Activated naive CD8-positive, alpha-beta T cell (primary cell): ENCODE data around the gene MAMLD1.

Experiments
- H3K27ac Mint-ChIP-seq: one replicate; pipeline ENCODE4 v1.8.0; 2021; ENCODE audit warnings: mixed read lengths
- H3K27me3 Mint-ChIP-seq: one replicate; pipeline ENCODE4 v1.8.0; 2021; ENCODE audit warnings: mixed read lengths
- H3K36me3 Mint-ChIP-seq: one replicate; pipeline ENCODE4 v1.8.0; 2021; ENCODE audit warnings: mixed read lengths
- H3K4me1 Mint-ChIP-seq: one replicate; pipeline ENCODE4 v1.8.0; 2021; ENCODE audit warnings: low read depth, mixed read lengths
- H3K4me3 Mint-ChIP-seq: one replicate; pipeline ENCODE4 v1.8.0; 2021; ENCODE audit warnings: mild to moderate bottlenecking, mixed read lengths
- H3K9me3 Mint-ChIP-seq: one replicate; pipeline ENCODE4 v1.8.0; 2021; ENCODE audit warnings: low read depth, mixed read lengths

Gene MAMLD1

DNA sequence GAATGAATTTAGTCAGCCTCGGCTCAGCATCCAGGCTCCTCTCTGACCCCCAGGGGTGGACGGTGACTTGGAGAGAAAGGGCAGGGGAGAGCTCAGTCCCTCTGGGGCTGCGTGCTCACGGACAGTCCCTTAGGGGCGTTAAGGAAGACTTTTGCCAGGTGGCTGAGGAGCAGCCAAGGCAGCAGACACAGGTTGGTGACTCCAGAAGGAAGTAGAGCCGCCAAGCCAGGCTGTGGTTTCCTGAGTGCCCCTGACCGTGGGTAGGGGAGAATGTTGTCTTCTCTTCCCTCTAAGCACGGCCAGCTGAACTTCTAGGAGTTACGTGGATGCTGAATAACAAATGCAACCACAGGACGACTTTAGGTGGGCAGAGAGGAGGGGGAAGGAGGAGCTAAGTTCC is 114.3 kb downstream of the MAMLD1 start:
- H3K27ac Mint-ChIP-seq = no peak overlapping the region
- H3K4me1 Mint-ChIP-seq = peaks cover 36% of the 10 kb centered on the region
- no peaks in the 10 kb centered on the region for H3K9me3 Mint-ChIP-seq
- H3K27me3 Mint-ChIP-seq = no peaks in the 10 kb centered on the region
- H3K36me3 Mint-ChIP-seq = peaks cover 3% of the 10 kb centered on the region
- H3K4me3 Mint-ChIP-seq = peak overlapping the region; percentile 10

DNA sequence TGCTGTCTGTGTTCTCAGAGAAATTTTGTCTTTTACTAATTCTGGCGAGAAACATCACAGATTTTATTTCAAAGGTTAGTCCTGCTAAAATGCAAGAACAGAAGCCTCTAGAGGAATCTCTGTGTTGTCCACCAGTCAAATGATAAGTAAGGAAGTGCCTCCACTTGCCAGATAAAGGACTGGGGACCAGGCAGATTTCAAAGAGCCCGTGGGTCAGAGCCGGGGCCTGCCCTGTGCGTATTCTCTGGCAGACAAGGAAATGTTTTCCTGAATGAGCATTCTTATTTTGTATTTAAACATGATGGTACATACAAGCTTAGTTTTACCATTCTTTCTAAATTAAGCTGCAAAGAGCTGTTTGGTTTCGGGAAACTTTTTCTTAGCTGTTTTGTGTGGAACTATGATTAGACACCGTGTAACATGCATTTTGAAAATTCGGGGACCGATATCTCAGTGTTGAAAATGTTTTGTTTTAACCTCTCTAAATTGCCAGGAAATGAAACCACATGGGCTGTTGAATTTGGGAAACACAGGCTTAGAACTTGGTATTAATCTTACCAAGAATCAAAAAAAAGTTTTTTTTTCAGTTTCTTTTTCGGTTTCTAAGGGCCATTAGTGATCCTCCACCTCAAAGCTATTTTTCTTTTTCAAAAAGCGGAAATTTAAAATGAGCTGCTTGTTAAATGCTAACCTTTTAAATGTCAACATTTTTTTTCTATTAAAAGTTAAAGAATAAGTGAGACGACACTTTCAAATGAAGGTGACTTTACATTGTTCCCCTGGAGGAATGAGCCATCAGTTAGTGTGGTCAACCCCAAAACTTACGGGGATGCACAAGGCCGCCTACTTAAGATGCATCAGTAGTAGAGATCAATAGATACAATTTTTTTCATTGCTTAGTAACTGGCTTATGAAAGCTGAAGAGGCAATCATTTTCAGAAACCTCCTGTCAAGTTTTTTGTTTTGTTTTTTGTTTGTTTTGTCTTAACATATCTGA is 115.7 kb downstream of the MAMLD1 start:
- H3K4me3 Mint-ChIP-seq = peak overlapping the region; percentile 71
- H3K27me3 Mint-ChIP-seq = no peaks in the 10 kb centered on the region
- H3K27ac Mint-ChIP-seq = peak overlapping the region; percentile 88
- peaks cover 3% of the 10 kb centered on the region for H3K36me3 Mint-ChIP-seq
- H3K9me3 Mint-ChIP-seq = no peaks in the 10 kb centered on the region
- H3K4me1 Mint-ChIP-seq = peaks cover 46% of the 10 kb centered on the region

DNA sequence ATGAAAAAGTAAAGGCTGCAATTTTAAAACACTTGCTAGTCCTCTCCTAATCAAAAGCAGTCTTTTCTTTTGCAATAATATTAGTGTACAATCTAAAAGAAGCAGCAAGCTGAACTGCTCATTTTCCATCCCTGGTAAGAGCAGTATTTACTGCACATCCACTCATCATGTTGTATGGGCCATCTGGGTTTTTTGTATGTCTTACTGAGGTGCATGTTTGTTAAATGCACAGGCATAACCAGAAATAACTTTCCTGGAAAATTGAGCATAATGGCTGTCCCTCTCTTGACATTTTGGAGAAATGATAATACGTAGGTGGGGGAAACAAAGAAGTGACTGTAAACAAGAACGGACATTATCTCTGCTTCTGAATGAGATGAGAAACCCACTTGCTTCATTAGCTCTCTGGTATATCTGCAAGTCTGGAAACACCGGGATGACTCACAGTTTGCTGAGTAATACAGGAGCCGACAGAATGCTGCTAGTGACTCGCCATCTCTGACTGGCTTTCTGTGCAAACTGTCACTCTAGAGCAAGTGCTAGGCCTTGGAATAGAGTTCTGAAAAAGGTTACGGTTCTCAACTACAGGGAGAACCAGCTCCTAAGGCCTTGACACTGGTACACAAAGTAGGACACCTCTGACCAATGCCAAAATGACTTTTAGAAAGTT is 119.6 kb downstream of the MAMLD1 start:
- peak overlapping the region; percentile 39 for H3K4me3 Mint-ChIP-seq
- peak overlapping the region; percentile 89 for H3K27ac Mint-ChIP-seq
- no peaks in the 10 kb centered on the region for H3K9me3 Mint-ChIP-seq
- H3K27me3 Mint-ChIP-seq = no peaks in the 10 kb centered on the region
- peaks cover 3% of the 10 kb centered on the region for H3K36me3 Mint-ChIP-seq
- peaks cover 46% of the 10 kb centered on the region for H3K4me1 Mint-ChIP-seq

DNA sequence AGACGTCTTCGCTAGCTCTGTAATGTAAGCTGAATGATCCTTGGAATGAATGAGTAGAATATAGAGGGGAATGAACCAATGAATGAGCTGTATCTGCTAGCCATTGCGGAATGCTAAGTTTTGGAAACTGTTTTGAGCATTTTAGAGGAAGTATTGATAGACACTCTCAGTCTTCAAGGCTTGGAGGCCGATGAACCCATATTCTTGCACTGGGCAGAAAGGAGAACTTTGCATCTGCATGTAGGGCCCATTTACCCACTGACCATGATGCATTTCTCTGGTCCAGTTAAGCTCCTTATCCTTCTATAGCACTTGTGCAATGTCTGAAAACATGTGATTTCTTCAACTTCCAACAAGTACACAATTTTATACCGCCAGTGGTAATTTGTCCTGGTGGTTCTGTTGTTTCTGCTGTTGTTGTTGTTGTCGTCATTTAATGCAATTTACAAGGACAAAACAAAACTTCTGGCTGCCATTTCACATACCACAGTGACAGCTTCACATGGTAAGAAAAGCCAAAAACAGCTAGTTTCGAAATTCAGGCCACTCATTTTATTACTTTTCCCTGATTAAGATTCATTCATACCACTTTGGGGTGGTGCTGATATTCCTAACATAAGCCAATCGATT is 120.4 kb downstream of the MAMLD1 start:
- H3K36me3 Mint-ChIP-seq = peaks cover 3% of the 10 kb centered on the region
- no peaks in the 10 kb centered on the region for H3K27me3 Mint-ChIP-seq
- peaks cover 38% of the 10 kb centered on the region for H3K4me1 Mint-ChIP-seq
- no peaks in the 10 kb centered on the region for H3K9me3 Mint-ChIP-seq
- H3K4me3 Mint-ChIP-seq = peak overlapping the region; percentile 39
- peak overlapping the region; percentile 89 for H3K27ac Mint-ChIP-seq

DNA sequence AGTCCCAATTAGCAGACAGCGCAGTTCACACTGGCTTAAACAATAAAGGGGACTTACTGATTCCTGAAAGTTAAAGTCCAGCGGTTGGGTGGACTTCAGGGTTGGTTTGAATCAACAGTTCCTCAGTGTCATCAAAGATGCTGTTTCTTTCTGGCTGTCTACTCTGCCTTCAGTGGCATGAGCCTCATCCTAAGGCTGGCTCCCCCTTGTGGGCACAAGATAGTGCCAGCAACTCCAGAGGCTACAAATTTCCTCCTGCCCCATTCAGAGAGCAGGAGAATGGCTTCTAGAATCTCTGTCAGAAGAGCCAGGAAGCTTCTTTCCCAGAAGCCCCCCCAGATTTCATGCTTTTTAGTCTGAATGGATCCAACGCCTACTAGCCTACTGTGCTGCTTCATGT is 122.9 kb downstream of the MAMLD1 start:
- peaks cover 21% of the 10 kb centered on the region for H3K4me1 Mint-ChIP-seq
- H3K27me3 Mint-ChIP-seq = no peaks in the 10 kb centered on the region
- no peaks in the 10 kb centered on the region for H3K9me3 Mint-ChIP-seq
- no peak overlapping the region for H3K27ac Mint-ChIP-seq
- H3K36me3 Mint-ChIP-seq = no peaks in the 10 kb centered on the region
- no peak overlapping the region for H3K4me3 Mint-ChIP-seq

DNA sequence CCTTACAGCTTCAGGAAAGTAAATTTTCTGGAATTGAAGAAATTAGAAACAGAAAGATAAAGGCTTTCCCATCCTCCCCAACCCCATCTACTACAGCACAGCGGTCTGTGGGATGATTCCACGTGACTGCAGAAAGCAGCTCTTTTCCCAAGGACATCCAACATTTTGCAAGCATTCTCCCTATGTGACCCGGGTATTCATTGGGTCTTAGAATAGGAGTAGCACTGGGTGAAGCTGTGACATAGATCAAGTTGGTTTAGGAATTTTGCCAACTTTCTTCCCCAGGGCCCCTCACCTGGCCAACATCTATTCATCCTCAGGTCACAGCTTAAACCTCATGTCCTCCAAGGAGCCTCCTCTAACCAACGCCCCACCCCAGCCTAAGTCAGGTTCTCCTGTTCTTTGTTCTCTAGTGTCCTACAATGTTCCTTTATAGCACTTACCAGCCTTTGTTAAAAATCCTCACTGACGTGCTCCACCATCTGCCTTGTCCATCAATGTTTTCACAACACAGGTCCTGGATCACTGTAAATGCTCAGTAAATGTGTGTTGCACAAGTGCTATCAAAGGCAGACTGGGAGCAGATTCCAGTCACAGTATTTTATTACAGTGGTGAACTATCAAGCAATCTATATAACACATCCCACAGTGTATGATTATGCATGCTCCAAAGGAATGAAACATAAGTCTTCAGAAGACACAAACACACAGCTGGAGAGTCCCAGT is 124.4 kb downstream of the MAMLD1 start:
- Mint-ChIP-seq H3K4me1 (peaks cover 11% of the 10 kb centered on the region), H3K27ac (no peak overlapping the region)

DNA sequence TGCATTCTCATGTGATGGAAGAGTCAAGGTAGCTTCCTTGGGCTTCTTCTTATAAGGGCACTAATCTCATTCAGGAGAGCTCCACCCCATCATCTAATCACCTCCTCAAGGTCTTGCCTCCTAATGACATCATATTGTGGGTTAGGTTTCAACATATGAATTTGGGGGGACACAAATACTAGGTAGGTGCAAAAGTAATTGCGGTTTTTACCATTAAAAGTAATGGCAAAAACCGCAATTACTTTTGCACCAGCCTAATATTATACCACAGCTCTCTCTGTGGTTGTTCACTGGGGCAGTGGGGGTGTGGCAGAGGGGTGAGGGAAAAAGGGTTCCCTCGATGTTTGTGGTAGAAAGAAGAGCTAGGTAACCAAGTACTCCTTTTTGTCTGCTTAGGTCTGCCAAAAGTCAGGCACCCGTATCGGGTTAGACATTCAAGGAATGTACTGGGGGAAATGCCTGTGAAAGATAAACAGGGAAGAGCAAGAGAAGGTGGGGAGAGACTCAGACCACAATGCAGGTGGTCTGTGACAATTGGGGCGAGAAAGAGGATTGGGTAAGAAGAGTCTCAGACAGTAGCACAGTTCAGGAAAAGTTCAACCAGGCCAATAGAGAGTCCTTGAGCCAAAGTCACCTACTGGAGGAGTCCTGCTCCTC is 126.4 kb downstream of the MAMLD1 start:
- Mint-ChIP-seq H3K4me3 (no peak overlapping the region), H3K27ac (no peak overlapping the region), H3K4me1 (no peaks in the 10 kb centered on the region), H3K36me3 (no peaks in the 10 kb centered on the region), H3K9me3 (no peaks in the 10 kb centered on the region), H3K27me3 (no peaks in the 10 kb centered on the region)

More for the DNA sequence above, 124.4 kb downstream of the MAMLD1 start:
- H3K36me3 Mint-ChIP-seq = no peaks in the 10 kb centered on the region
- no peaks in the 10 kb centered on the region for H3K9me3 Mint-ChIP-seq
- H3K27me3 Mint-ChIP-seq = no peaks in the 10 kb centered on the region
- H3K4me3 Mint-ChIP-seq = no peak overlapping the region

DNA sequence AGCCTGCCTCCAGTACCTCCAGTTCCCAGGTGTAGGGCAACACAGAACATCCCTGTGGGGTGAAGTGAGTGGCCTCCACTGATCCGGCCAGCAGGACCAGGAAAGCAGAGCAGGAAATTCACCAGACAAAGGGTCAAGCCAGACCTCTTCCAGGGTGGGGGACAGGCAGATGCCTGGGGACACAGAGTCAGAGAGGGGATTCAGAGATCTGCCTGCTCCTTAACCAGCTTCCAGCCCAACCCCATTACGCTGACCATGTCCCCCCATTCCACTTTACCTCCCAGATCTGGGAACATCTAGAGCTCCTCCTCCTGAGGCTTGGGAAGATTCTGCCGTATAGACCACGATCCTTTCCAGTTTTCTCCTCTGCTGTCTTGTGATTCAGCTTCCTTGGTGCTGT is 132.4 kb downstream of the MAMLD1 start:
- H3K9me3 Mint-ChIP-seq = no peaks in the 10 kb centered on the region
- no peak overlapping the region for H3K4me3 Mint-ChIP-seq
- H3K27ac Mint-ChIP-seq = no peak overlapping the region
- H3K27me3 Mint-ChIP-seq = no peaks in the 10 kb centered on the region
- no peaks in the 10 kb centered on the region for H3K36me3 Mint-ChIP-seq
- H3K4me1 Mint-ChIP-seq = no peaks in the 10 kb centered on the region

DNA sequence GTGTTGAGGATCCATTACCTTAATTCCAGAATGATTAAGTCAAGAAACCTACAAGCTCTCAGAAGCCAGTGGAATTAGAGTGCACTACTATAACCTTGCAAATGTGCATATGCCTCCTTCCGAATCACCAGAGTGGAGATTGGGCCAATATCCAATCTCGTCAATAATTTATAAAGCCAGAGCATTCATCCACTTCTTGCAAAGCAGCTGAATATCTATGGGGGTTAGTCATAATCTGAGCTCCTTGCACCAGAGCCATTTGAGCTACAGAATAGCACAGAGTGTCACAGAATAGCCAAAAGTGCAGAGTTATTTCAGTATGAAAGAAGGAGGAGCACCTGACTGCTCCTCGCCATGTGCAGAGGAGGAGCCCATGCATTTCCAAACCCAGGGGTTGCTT is 136.1 kb downstream of the MAMLD1 start:
- Mint-ChIP-seq H3K27me3 (no peaks in the 10 kb centered on the region), H3K4me3 (no peak overlapping the region), H3K9me3 (no peaks in the 10 kb centered on the region), H3K36me3 (no peaks in the 10 kb centered on the region), H3K27ac (no peak overlapping the region), H3K4me1 (no peaks in the 10 kb centered on the region)

DNA sequence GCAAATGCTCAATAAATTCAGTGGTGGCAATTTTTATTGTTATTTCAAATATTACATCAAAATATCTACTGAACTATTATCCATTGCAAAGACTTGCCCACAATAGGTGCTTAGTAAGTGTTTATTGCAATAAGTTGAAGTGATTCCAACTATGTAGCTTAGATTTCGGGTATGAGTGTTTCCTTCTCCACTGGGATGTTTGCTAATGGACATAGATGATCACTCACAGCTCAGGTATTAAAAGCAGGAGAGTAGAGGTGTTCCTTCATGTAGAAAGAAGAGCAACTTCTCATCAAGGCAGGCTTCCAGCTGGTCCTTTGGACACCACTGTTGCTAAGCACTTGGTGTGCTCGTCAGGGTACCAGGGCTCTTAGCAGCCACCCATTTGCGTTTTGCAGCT is 139.0 kb downstream of the MAMLD1 start:
- Mint-ChIP-seq H3K27ac (no peak overlapping the region), H3K36me3 (no peaks in the 10 kb centered on the region), H3K4me3 (no peak overlapping the region), H3K9me3 (no peaks in the 10 kb centered on the region), H3K27me3 (no peaks in the 10 kb centered on the region), H3K4me1 (no peaks in the 10 kb centered on the region)

DNA sequence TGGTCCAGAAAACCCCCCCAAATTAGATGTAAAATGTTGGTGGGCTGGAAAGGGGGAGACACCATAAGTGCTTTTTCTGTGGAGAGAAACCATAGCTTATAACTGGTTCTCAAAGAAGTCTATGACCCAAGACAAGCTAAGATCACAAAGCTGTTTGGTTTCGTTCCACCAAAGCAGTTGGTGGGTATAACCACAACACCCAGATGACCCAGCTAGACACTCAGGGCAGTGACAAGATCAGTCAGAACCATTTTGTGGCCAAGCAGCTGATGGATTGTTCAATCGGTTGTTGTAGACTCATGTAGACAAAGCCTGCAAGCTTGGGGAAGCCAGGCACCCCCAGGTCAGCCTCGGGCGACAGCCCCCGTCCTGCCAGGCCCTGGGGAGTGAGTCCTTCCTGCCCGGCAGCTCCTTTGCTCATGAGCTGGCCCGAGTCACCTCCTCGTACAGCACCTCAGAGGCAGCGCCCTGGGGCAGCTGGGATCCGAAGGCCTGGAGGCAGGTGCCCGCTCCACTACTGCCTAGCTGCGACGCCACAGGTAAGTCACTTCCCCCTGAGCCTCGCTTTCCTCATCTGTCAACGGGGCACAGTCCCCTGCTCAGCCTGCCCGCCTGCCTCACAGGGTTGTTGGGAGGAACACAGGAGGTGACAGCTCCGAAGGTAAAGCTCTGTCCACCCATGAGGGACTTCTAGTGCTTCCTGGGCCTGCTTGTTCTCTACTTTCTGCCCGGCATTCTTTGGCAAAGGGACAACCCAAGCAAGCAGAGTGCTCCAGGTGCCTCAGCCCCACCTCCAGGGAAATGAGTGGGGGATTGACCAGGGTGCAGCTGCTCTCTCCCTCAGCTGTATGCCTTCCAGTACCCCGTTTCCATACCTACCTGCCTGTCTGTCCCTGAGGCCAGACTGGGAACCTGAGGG is 140.1 kb downstream of the MAMLD1 start:
- H3K27me3 Mint-ChIP-seq = no peaks in the 10 kb centered on the region
- H3K9me3 Mint-ChIP-seq = no peaks in the 10 kb centered on the region
- no peak overlapping the region for H3K4me3 Mint-ChIP-seq
- H3K36me3 Mint-ChIP-seq = no peaks in the 10 kb centered on the region
- no peaks in the 10 kb centered on the region for H3K4me1 Mint-ChIP-seq
- H3K27ac Mint-ChIP-seq = no peak overlapping the region

DNA sequence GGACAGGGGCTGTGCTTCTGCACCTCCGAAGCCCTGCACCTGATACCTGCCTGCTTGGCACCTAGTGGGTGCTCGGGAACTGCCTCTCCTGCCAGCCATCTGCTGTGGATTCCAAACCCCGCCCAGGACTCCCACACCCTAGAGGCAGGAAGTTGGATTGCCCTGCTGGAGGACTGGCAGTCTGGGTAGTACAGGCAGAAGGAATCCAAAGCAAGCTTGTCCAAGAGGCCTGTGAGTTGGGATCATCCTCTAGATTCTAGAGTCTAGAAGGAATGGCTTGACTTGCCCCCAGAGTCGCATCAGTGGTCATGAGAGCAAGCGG is 140.7 kb downstream of the MAMLD1 start:
- Mint-ChIP-seq H3K27me3 (no peaks in the 10 kb centered on the region), H3K4me1 (no peaks in the 10 kb centered on the region), H3K4me3 (no peak overlapping the region), H3K27ac (no peak overlapping the region), H3K9me3 (no peaks in the 10 kb centered on the region), H3K36me3 (no peaks in the 10 kb centered on the region)

DNA sequence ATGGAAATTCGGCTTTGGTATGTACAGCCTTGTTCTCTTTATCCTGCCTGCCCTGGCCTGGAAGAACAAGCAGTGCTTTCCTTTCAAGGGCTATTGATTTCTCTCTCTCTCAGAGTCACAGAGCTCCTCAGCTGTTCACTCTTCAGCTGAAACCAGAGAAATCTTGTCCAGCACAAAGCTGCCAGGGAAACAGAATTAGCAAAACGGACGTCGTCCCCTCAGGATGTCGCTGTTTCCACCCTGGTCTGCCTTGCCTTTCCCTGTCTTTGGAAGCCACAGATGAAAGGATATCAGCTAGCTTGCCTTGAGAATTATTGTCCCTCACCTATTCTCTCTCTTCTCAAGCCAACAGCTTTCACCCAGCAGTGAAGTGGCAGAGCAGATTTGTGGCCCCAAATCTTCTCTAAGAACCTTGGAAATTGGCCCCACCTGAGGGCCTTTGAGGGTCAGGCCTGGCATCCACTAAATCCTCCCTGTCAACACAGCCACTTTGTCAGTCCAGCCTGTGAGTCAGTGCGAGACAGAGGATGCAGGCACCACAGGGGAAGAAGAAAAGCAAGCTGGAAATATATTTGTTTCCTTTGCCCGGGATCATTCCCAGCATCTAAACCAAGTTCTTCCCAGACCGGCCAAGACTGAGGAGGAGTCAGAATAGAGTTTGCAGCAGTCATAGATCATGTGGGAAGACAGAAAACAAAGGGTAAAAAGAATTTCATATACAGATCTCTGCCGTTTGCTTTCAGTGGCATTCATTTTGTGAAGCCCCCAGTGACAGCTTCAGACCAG is 141.5 kb downstream of the MAMLD1 start:
- H3K27me3 Mint-ChIP-seq = no peaks in the 10 kb centered on the region

More for the DNA sequence above, 141.5 kb downstream of the MAMLD1 start:
- Mint-ChIP-seq H3K9me3 (no peaks in the 10 kb centered on the region), H3K36me3 (no peaks in the 10 kb centered on the region), H3K4me1 (no peaks in the 10 kb centered on the region), H3K27ac (no peak overlapping the region), H3K4me3 (no peak overlapping the region)
